ENCODE measurements around the gene FSTL3. TPM values are rescaled to one million over a fixed set of nuclear protein-coding genes. Genes with fewer than 3 reads are reported as not detected.

The FSTL3 gene
- total and polyA plus RNA-seq, 2 of the 13 experiments (the other 11 are each of a cell fraction or from before 2014, with no cell fraction given), result 13.5 to 15.6 TPM

GRCh38 chr19:633068-633785, 43.0 kb upstream of the FSTL3 start, which contains the start of gene POLRMT (continued):
- TF ChIP-seq, protein P1, sequence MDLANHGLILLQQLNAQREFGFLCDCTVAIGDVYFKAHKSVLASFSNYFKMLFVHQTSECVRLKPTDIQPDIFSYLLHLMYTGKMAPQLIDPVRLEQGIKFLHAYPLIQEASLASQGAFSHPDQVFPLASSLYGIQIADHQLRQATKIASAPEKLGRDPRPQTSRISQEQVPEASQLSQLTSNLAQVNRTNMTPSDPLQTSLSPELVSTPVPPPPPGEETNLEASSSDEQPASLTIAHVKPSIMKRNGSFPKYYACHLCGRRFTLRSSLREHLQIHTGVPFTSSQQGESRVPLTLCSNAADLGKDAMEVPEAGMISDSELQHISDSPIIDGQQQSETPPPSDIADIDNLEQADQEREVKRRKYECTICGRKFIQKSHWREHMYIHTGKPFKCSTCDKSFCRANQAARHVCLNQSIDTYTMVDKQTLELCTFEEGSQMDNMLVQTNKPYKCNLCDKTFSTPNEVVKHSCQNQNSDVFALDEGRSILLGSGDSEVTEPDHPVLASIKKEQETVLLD (CRISPR knock-in tag; IDR thresholded peaks at IDR 0.05; ENCODE audit: low read depth), result no peak
- TF ChIP-seq ARNTL (CRISPR knock-in tag; IDR thresholded peaks at IDR 0.05) (no peak), HMG20A (CRISPR knock-in tag; IDR thresholded peaks at IDR 0.05; ENCODE audit: borderline replicate concordance) (no peak), ZNF331 (CRISPR knock-in tag; IDR thresholded peaks at IDR 0.05) (peak; percentile 69), RORA (CRISPR knock-in tag; IDR thresholded peaks at IDR 0.05) (no peak), SOX6 (IDR thresholded peaks at IDR 0.05) (no peak), SOX6 (CRISPR knock-in tag; IDR thresholded peaks at IDR 0.05) (peak; percentile 38), MYNN (CRISPR knock-in tag; IDR thresholded peaks at IDR 0.05; ENCODE audit: low read depth) (no peak), ZBTB42 (CRISPR knock-in tag; IDR thresholded peaks at IDR 0.05) (no peak), TP53 (CRISPR knock-in tag; conservative IDR thresholded peaks at IDR 0.05) (0 out of 2 replicates have a peak, but pooled peaks have one; percentile 57), ZNF749 (CRISPR knock-in tag; IDR thresholded peaks at IDR 0.05; ENCODE audit: borderline replicate concordance) (peak; percentile 51; the same call in 1 of the 2 replicates), REXO4 (CRISPR knock-in tag; IDR thresholded peaks at IDR 0.05; ENCODE audit: borderline replicate concordance) (no peak), STAT5B (CRISPR knock-in tag; IDR thresholded peaks at IDR 0.05) (no peak), ZNF234 (CRISPR knock-in tag; conservative IDR thresholded peaks at IDR 0.05) (no peak), PHB2 (IDR thresholded peaks at IDR 0.05; ENCODE audit: partially characterized antibody) (no peak), SNRNP70 (IDR thresholded peaks at IDR 0.05; ENCODE audit: low read depth, low read length) (no peak), ZNF318 (CRISPR knock-in tag; IDR thresholded peaks at IDR 0.05) (no peak), CBX1 (IDR thresholded peaks at IDR 0.05; ENCODE audit: low read depth) (peak; percentile 18), ZNF615 (CRISPR knock-in tag; IDR thresholded peaks at IDR 0.05; ENCODE audit: borderline replicate concordance) (no peak), POLR2G (IDR thresholded peaks at IDR 0.05; ENCODE audit: low read depth, low read length) (peak; percentile 71)

All from HepG2 (cell line).